ENCODE measurements around the gene FANCI. TPM values are rescaled to one million over a fixed set of nuclear protein-coding genes. Genes with fewer than 3 reads are reported as not detected.
"Not testable (repeated sequence)": the region's sequence is repeated elsewhere in the genome, so short reads cannot be mapped to it uniquely, and the experiment has no call there.

FANCI gene
- total RNA-seq, 2 experiments from 2014 or later, result 208 to 213 TPM

- CTCF ChIA-PET, result interaction anchor here (0.7 to 5.1 kb wide), 2 partner anchors 70 to 81 kb away, joined by 4 to 26 read pairs; no protein-coding TSS in a partner anchor
- intact Hi-C loops (cut with micrococcal nuclease); H3K27me3 Mint-ChIP-seq; H3K4me3 Mint-ChIP-seq; DNase-seq; H3K27ac Mint-ChIP-seq; H3K4me1 Mint-ChIP-seq (ENCODE audit: low read depth); H3K9me3 Mint-ChIP-seq: not testable (repeated sequence)
- POLR2A ChIA-PET, result interaction anchor here (0.6 kb wide), 1 partner anchor 1251 kb away, joined by 3 read pairs; no protein-coding TSS in a partner anchor
- peaks cover 38% of the 10 kb centered on the region for H3K36me3 Mint-ChIP-seq
Measured at GRCh38 chr15:89277281-89277680, 33.5 kb downstream of the FANCI start.

GRCh38 chr15:89278307-89278706 lies 34.5 kb downstream of the FANCI start:
- POLR2A ChIA-PET, result no interaction called here
- H3K4me1 Mint-ChIP-seq (ENCODE audit: low read depth), result peaks cover 4% of the 10 kb centered on the region
- CTCF ChIA-PET, result no interaction called here
- DNase-seq, result no peak
- H3K4me3 Mint-ChIP-seq, result no peak overlapping the region
- peaks cover 46% of the 10 kb centered on the region for H3K36me3 Mint-ChIP-seq
- no peaks in the 10 kb centered on the region for H3K27me3 Mint-ChIP-seq
- H3K9me3 Mint-ChIP-seq, result no peaks in the 10 kb centered on the region
- intact Hi-C loops (cut with micrococcal nuclease), result no loop called here
- no peak overlapping the region for H3K27ac Mint-ChIP-seq

GRCh38 chr15:89282631-89283030 lies 38.9 kb downstream of the FANCI start:
- POLR2A ChIA-PET, result interaction anchor here (1.3 kb wide), 1 partner anchor 14 kb away, joined by 3 read pairs; no protein-coding TSS in a partner anchor

GRCh38 chr15:89283201-89283600 lies 39.4 kb downstream of the FANCI start:
- no peak overlapping the region for H3K4me3 Mint-ChIP-seq
- peaks cover 2% of the 10 kb centered on the region for H3K4me1 Mint-ChIP-seq (ENCODE audit: low read depth)
- no peak for DNase-seq
- no peaks in the 10 kb centered on the region for H3K9me3 Mint-ChIP-seq
- H3K27ac Mint-ChIP-seq, result no peak overlapping the region
- H3K27me3 Mint-ChIP-seq, result no peaks in the 10 kb centered on the region
- CTCF ChIA-PET, result no interaction called here
- intact Hi-C loops (cut with micrococcal nuclease), result no loop called here
- POLR2A ChIA-PET, result no interaction called here
- H3K36me3 Mint-ChIP-seq, result peaks cover 60% of the 10 kb centered on the region

More at GRCh38 chr15:89282631-89283030, 38.9 kb downstream of the FANCI start:
- Mint-ChIP-seq H3K27ac (no peak overlapping the region), H3K36me3 (peaks cover 57% of the 10 kb centered on the region), H3K4me1 (ENCODE audit: low read depth) (peaks cover 4% of the 10 kb centered on the region), H3K9me3 (no peaks in the 10 kb centered on the region), H3K4me3 (no peak overlapping the region), H3K27me3 (no peaks in the 10 kb centered on the region)
- DNase-seq, result no peak
- intact Hi-C loops (cut with micrococcal nuclease), result no loop called here
- CTCF ChIA-PET, result interaction anchor here (0.7 kb wide), 1 partner anchor 76 kb away, joined by 3 read pairs; no protein-coding TSS in a partner anchor

GRCh38 chr15:89291934-89292438 lies 48.2 kb downstream of the FANCI start:
- no peak for DNase-seq
- ChIA-PET CTCF (interaction anchor here (0.8 to 2.0 kb wide), 2 partner anchors 85 to 87 kb away, joined by 3 to 9 read pairs; no protein-coding TSS in a partner anchor), POLR2A (no interaction called here)
- H3K27ac Mint-ChIP-seq, result no peak overlapping the region
- no peaks in the 10 kb centered on the region for H3K4me1 Mint-ChIP-seq (ENCODE audit: low read depth)
- H3K4me3 Mint-ChIP-seq, result no peak overlapping the region
- H3K27me3 Mint-ChIP-seq, result no peaks in the 10 kb centered on the region
- no peaks in the 10 kb centered on the region for H3K9me3 Mint-ChIP-seq
- intact Hi-C loops (cut with micrococcal nuclease), result no loop called here
- H3K36me3 Mint-ChIP-seq, result peaks cover 57% of the 10 kb centered on the region

GRCh38 chr15:89293012-89293411 lies 49.2 kb downstream of the FANCI start:
- no peak overlapping the region for H3K4me3 Mint-ChIP-seq
- no peaks in the 10 kb centered on the region for H3K4me1 Mint-ChIP-seq (ENCODE audit: low read depth)
- no peak for DNase-seq
- intact Hi-C loops (cut with micrococcal nuclease), result no loop called here
- ChIA-PET CTCF (interaction anchor here (0.8 to 2.0 kb wide), 2 partner anchors 86 to 88 kb away, joined by 3 to 9 read pairs; no protein-coding TSS in a partner anchor), POLR2A (no interaction called here)
- H3K9me3 Mint-ChIP-seq, result no peaks in the 10 kb centered on the region
- peaks cover 54% of the 10 kb centered on the region for H3K36me3 Mint-ChIP-seq
- H3K27ac Mint-ChIP-seq, result no peak overlapping the region
- no peaks in the 10 kb centered on the region for H3K27me3 Mint-ChIP-seq

- no peak for DNase-seq
- POLR2A ChIA-PET, result interaction anchor here (1.3 kb wide), 1 partner anchor 17 kb away, joined by 3 read pairs; no protein-coding TSS in a partner anchor
- CTCF ChIA-PET, result interaction anchor here (0.6 to 2.8 kb wide), 2 partner anchors 60 to 93 kb away, joined by 3 to 17 read pairs; no protein-coding TSS in a partner anchor
- Mint-ChIP-seq H3K4me1 (ENCODE audit: low read depth) (peaks cover 14% of the 10 kb centered on the region), H3K27me3 (no peaks in the 10 kb centered on the region), H3K9me3 (no peaks in the 10 kb centered on the region), H3K27ac (no peak overlapping the region), H3K36me3 (peaks cover 55% of the 10 kb centered on the region), H3K4me3 (no peak overlapping the region)
- intact Hi-C loops (cut with micrococcal nuclease), result loop anchor here (5.0 kb wide), 1 partner anchor 93 kb away; no protein-coding TSS in a partner anchor
Measured at GRCh38 chr15:89299896-89300295, 56.1 kb downstream of the FANCI start.

- Mint-ChIP-seq H3K4me3 (no peak overlapping the region), H3K9me3 (no peaks in the 10 kb centered on the region), H3K4me1 (ENCODE audit: low read depth) (peaks cover 14% of the 10 kb centered on the region), H3K36me3 (peaks cover 63% of the 10 kb centered on the region), H3K27ac (peak overlapping the region; percentile 2), H3K27me3 (no peaks in the 10 kb centered on the region)
- POLR2A ChIA-PET, result interaction anchor here (0.9 kb wide), 1 partner anchor 57 kb away, joined by 3 read pairs; no protein-coding TSS in a partner anchor
- CTCF ChIA-PET, result interaction anchor here (2.5 kb wide), 1 partner anchor 94 kb away, joined by 12 read pairs; no protein-coding TSS in a partner anchor
- DNase-seq, result no peak
- intact Hi-C loops (cut with micrococcal nuclease), result loop anchor here (5.0 kb wide), 1 partner anchor 94 kb away; no protein-coding TSS in a partner anchor
Measured at GRCh38 chr15:89301304-89302089, 57.7 kb downstream of the FANCI start.

- Mint-ChIP-seq H3K27ac (no peak overlapping the region), H3K9me3 (no peaks in the 10 kb centered on the region), H3K4me1 (ENCODE audit: low read depth) (peaks cover 14% of the 10 kb centered on the region), H3K27me3 (no peaks in the 10 kb centered on the region), H3K4me3 (no peak overlapping the region), H3K36me3 (peaks cover 71% of the 10 kb centered on the region)
- no peak for DNase-seq
- ChIA-PET POLR2A (no interaction called here), CTCF (interaction anchor here (2.6 kb wide), 1 partner anchor 97 kb away, joined by 14 read pairs; no protein-coding TSS in a partner anchor)
- intact Hi-C loops (cut with micrococcal nuclease), result loop anchor here (5.0 kb wide), 1 partner anchor 97 kb away; no protein-coding TSS in a partner anchor
Measured at GRCh38 chr15:89303986-89304385, 60.2 kb downstream of the FANCI start.

GRCh38 chr15:89305395-89305794 lies 61.6 kb downstream of the FANCI start:
- intact Hi-C loops (cut with micrococcal nuclease), result no loop called here
- H3K4me3 Mint-ChIP-seq, result no peak overlapping the region
- no peak overlapping the region for H3K27ac Mint-ChIP-seq
- no peaks in the 10 kb centered on the region for H3K9me3 Mint-ChIP-seq
- ChIA-PET CTCF (interaction anchor here (0.9 to 2.6 kb wide), 3 partner anchors 17 to 98 kb away, joined by 3 to 14 read pairs (median 3); no protein-coding TSS in a partner anchor), POLR2A (interaction anchor here (0.6 to 0.9 kb wide), 2 partner anchors 15 to 854 kb away, joined by 4 read pairs; no protein-coding TSS in a partner anchor)
- no peaks in the 10 kb centered on the region for H3K27me3 Mint-ChIP-seq
- no peak for DNase-seq
- peaks cover 13% of the 10 kb centered on the region for H3K4me1 Mint-ChIP-seq (ENCODE audit: low read depth)
- peaks cover 68% of the 10 kb centered on the region for H3K36me3 Mint-ChIP-seq

GRCh38 chr15:89307046-89307587 lies 63.3 kb downstream of the FANCI start:
- H3K27ac Mint-ChIP-seq, result no peak overlapping the region
- intact Hi-C loops (cut with micrococcal nuclease), result no loop called here
- POLR2A ChIA-PET, result interaction anchor here (1.2 kb wide), 1 partner anchor 13 kb away, joined by 5 read pairs; no protein-coding TSS in a partner anchor

GRCh38 chr15:89307791-89308190 lies 64.0 kb downstream of the FANCI start:
- no peak for DNase-seq
- POLR2A ChIA-PET, result no interaction called here
- H3K9me3 Mint-ChIP-seq, result no peaks in the 10 kb centered on the region
- H3K4me1 Mint-ChIP-seq (ENCODE audit: low read depth), result peaks cover 3% of the 10 kb centered on the region
- intact Hi-C loops (cut with micrococcal nuclease), result no loop called here
- CTCF ChIA-PET, result interaction anchor here (0.9 kb wide), 1 partner anchor 101 kb away, joined by 3 read pairs; no protein-coding TSS in a partner anchor
- peaks cover 63% of the 10 kb centered on the region for H3K36me3 Mint-ChIP-seq
- no peak overlapping the region for H3K4me3 Mint-ChIP-seq
- H3K27me3 Mint-ChIP-seq, result no peaks in the 10 kb centered on the region
- H3K27ac Mint-ChIP-seq, result no peak overlapping the region

More at GRCh38 chr15:89307046-89307587, 63.3 kb downstream of the FANCI start:
- no peak for DNase-seq
- CTCF ChIA-PET, result interaction anchor here (0.9 kb wide), 1 partner anchor 100 kb away, joined by 3 read pairs; no protein-coding TSS in a partner anchor
- H3K27me3 Mint-ChIP-seq, result no peaks in the 10 kb centered on the region
- H3K36me3 Mint-ChIP-seq, result peaks cover 63% of the 10 kb centered on the region
- H3K4me3 Mint-ChIP-seq, result no peak overlapping the region
- no peaks in the 10 kb centered on the region for H3K9me3 Mint-ChIP-seq
- peaks cover 2% of the 10 kb centered on the region for H3K4me1 Mint-ChIP-seq (ENCODE audit: low read depth)
